Stimulated activated CD4-positive, alpha-beta T cell treated with anti-CD3 and anti-CD28 coated beads, Interleukin-12 subunit alpha, Interleukin-12 subunit beta, amount 100 ng/mL, for 4 hours (primary cell): Measurements from ENCODE around the gene TRPM3.
"Not testable (repeated sequence)": the region's sequence is repeated elsewhere in the genome, so short reads cannot be mapped to it uniquely, and the experiment has no call there.

ENCODE experiments used
- DNase-seq: peaks from one replicate; pipeline ENCODE4 v3.0.0-alpha.2; 2020

Gene TRPM3

GRCh38 chr9:70811638-70812037 lies 309.8 kb downstream of the TRPM3 start:
- no peak for DNase-seq

DNA sequence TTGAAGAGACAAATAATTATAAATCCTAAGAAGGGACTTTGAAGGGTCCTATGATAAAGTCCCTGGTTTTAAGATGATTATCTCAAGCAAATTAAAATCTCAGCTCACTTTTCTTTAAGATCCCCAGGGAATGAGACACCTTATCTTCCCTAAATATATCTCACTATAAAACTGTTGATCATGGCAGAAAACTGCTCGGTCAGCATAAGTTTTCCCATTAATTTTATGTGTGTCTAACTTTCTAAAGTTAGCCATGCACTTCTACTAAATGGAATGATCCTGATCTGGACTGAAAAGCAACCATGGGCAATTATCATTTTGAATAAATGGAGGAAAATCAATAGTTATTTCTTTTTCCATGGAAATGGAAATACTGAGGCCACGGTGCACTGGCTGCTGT lies 314.5 kb downstream of the TRPM3 start:
- DNase-seq = no peak

GRCh38 chr9:70805949-70806348 lies 315.5 kb downstream of the TRPM3 start:
- no peak for DNase-seq

GRCh38 chr9:70802758-70803436 lies 318.5 kb downstream of the TRPM3 start:
- no peak for DNase-seq

GRCh38 chr9:70802206-70802605 lies 319.2 kb downstream of the TRPM3 start:
- no peak for DNase-seq

DNA sequence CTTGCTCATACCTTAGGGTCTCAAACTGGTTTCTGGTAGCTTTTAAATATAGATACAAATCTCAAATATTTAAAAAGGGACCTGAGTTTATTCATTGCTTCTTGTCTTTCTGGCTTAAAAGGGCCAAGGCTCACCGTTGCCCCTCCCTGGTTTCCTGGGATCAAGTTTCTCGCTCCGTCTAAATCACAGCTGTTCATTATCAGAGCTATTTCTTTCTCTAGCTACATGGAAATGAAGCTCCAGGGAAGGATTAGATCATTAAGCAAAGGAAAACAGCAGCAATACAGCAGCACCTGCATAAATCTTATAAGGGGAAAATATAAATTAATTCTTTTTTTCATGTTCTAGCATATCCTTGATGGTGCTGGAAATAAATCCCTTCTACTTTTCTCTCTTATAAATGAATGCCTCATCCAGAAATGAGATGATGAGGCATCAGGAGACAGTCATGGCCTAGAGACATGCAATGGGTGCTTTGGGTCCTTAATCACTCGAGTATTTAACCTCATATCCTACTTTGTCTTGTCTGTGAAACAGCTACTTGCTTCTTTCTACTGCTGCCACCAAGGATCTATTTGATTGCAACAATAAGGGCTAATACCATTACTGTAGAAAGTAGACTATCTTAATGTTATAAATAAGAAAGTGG lies 320.1 kb downstream of the TRPM3 start:
- no peak for DNase-seq

DNA sequence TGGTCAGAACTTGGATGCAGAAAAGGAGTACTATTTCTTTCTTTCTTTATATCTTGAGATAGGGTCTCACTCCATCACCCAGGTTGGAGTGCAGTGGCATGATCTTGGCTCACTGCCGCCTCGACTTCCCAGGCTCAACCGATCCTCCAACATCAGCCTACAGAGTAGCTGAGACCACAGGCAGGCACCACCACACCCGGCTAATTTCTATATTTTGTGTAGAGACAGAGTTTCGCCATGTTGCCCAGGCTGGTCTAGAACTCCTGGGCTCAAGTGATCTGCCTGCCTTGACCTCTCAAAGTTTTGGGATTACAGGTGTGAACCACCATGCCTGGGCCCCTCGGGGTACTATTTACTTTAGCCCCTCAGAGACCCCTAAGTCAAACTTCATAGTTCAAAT lies 323.4 kb downstream of the TRPM3 start:
- no peak for DNase-seq

GRCh38 chr9:70795841-70796240 lies 325.6 kb downstream of the TRPM3 start:
- DNase-seq = no peak

DNA sequence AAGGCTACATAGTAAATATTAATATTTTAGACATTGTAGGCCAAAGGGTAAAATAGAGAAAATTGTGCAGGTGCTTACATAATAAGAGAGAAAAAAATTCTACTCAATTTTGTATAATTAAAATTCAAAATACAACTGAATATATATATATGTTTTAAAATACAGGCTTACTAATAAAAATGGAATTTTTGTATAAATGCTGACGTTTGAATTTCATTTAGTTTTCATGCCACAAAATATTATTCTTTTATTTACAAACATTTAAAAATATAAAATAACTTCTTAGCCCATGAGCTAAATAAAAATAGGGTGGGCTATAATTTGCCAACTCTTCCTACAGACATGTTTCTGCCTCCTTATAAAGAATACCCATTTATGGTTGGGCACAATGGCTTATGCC lies 328.6 kb downstream of the TRPM3 start:
- DNase-seq = no peak

DNA sequence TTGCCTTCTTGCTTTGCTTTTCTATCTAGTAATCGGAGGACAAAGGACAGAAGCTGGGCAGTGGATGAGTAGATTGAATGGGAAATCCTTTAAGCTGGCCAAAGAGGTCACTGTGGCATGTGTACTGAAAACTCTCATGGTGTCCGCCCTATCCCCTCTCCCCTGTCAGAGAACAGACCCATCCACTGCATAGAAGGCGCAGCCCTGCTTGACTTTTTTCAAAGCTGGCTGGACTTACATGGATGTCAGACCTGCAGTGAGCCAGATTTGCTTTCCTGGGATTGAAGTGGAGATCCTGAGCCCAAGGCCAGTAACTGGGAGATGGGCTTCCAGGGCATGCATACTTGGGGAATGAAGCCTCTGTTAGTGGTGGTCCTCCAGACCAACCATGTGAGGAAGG lies 329.5 kb downstream of the TRPM3 start:
- no peak for DNase-seq

- DNase-seq = no peak
Observed at GRCh38 chr9:70789086-70789485, 332.3 kb downstream of the TRPM3 start.

- no peak for DNase-seq
Observed at GRCh38 chr9:70784456-70784855, 337.0 kb downstream of the TRPM3 start.

GRCh38 chr9:70778568-70778967 lies 342.9 kb downstream of the TRPM3 start:
- no peak for DNase-seq

DNA sequence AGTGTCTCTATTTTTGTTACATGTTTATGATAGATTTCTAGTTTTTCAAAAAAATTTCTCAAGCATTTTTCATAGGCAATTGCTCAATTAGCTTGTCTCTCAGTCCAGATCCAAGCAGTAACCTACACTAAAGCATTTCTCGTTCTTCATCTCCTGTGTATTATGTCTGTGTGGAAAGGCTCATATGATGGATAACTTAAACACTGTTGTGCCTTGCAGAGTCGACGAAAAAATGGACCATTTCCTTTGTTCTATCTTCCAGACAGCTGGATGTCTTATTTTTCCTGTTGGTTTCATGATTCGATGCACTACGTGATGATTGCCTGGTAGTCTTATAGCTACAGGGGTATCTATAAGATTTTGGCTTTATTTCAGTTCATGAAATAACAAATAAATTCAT lies 347.8 kb downstream of the TRPM3 start:
- DNase-seq = no peak

DNA sequence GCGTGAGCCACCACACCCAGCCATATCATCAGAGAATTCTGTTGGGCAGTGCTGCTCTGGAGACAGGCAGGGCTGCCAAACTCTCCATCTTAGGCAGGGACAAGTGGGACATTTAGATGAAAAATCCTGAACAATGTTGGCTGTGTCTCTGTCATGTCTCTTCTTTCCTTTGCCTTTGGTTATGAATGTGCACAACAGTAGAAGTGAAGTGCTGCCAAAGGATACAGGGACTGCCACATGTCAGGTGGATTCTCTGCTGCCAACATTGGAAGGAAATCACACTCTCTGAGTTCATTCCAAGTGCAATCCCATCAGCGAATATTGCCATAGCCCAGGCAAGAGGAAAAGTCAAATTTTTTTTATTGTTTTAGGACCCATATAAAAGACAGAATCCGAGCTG lies 348.8 kb downstream of the TRPM3 start:
- DNase-seq = no peak

DNA sequence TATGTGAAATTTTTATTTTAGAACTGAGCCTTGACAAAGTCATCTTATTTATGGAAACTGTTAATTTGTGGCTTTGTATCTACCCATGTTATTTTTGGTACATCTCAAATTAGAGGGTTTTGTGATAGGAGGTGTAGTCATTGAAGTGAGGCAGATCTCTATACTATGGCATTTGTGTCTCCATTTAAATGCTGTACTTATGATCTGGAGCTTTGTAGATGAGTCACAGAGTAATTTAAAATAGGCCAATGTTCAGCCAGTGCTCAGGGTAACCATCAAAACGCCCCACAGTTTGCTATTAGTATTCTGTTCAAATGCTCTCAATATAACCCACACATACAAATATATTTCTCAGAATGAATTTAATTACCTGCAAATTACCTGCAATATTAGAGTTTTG lies 355.5 kb downstream of the TRPM3 start:
- no peak for DNase-seq

- DNase-seq = no peak
Observed at GRCh38 chr9:70761139-70761670, 360.2 kb downstream of the TRPM3 start.

GRCh38 chr9:70760228-70760627 lies 361.2 kb downstream of the TRPM3 start:
- DNase-seq = no peak

- DNase-seq = no peak
Observed at GRCh38 chr9:70753311-70753710, 368.1 kb downstream of the TRPM3 start.

GRCh38 chr9:70749066-70749465 lies 372.4 kb downstream of the TRPM3 start:
- DNase-seq = no peak

DNA sequence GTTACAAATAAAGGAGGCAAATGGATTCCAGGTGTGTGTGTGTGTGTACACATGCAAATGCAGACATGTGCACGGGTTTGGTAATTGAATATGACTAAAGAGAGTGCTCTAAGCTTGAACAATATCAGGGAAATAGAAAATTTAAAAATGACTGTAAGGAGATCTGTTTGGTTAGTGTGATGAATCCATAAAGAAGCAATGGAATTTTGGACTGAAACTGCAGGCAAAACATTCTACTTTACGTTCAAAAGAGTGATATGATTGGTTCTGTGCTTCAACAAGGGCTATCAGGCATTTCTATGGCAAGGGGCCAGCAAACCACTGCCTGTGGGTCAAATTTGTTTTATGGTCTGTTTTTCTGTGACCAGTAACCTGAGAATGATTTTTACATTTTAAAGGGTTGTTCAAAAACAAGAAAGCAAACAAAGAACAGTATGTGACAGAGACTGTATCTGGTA lies 374.1 kb downstream of the TRPM3 start:
- no peak for DNase-seq

- no peak for DNase-seq
Observed at GRCh38 chr9:70746760-70747159, 374.7 kb downstream of the TRPM3 start.

GRCh38 chr9:70746316-70746715 lies 375.1 kb downstream of the TRPM3 start:
- DNase-seq = no peak

GRCh38 chr9:70724794-70725193 lies 396.6 kb downstream of the TRPM3 start:
- not testable (repeated sequence) for DNase-seq

GRCh38 chr9:70724025-70724424 lies 397.4 kb downstream of the TRPM3 start:
- not testable (repeated sequence) for DNase-seq
